ENCODE results near the gene LHFPL5. TPM values are rescaled to one million over a fixed set of nuclear protein-coding genes. Genes with fewer than 3 reads are reported as not detected.

LHFPL5 gene
- total RNA-seq, 1 experiment from 2014 or later, result not detected

DNA sequence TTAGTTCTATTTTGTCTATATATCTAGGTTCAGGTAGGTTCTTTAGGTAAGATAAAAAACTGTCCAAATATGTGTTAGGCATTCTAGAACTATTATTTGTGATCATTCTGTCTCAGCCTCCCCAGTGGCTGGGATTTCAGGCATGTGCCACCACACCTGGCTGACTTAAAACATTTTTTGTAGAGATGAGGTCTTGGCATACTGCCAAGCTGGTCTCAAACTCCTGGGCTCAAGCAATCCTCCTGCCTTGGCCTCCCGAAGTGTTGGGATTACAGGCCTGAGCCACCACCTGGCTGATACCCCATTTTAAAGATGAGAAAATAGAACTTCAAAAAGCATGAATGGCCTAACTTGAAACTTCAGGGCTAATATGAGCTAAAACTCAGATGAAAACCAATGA lies 33.9 kb downstream of the LHFPL5 start:
- TF ChIP-seq, protein P1, sequence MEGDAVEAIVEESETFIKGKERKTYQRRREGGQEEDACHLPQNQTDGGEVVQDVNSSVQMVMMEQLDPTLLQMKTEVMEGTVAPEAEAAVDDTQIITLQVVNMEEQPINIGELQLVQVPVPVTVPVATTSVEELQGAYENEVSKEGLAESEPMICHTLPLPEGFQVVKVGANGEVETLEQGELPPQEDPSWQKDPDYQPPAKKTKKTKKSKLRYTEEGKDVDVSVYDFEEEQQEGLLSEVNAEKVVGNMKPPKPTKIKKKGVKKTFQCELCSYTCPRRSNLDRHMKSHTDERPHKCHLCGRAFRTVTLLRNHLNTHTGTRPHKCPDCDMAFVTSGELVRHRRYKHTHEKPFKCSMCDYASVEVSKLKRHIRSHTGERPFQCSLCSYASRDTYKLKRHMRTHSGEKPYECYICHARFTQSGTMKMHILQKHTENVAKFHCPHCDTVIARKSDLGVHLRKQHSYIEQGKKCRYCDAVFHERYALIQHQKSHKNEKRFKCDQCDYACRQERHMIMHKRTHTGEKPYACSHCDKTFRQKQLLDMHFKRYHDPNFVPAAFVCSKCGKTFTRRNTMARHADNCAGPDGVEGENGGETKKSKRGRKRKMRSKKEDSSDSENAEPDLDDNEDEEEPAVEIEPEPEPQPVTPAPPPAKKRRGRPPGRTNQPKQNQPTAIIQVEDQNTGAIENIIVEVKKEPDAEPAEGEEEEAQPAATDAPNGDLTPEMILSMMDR (IDR thresholded peaks at IDR 0.05; ENCODE audit: insufficient read depth in 1 of 2, low read depth in 1 of 2, low read length in 1 of 2, severe bottlenecking in 1 of 2, unreplicated experiment in 1 of 2), result no peak
- Mint-ChIP-seq H3K36me3 (ENCODE audit: insufficient read depth, unreplicated experiment) (peaks cover 96% of the 10 kb centered on the region), H3K4me1 (ENCODE audit: low read depth, unreplicated experiment) (no peaks in the 10 kb centered on the region), H3K9me3 (ENCODE audit: unreplicated experiment) (no peaks in the 10 kb centered on the region), H3K27me3 (ENCODE audit: insufficient read depth, unreplicated experiment) (no peaks in the 10 kb centered on the region), H3K27ac (ENCODE audit: unreplicated experiment) (no peak overlapping the region), H3K4me3 (ENCODE audit: unreplicated experiment) (no peak overlapping the region)
- intact Hi-C loops (cut with micrococcal nuclease; ENCODE audit: unreplicated experiment), result no loop called here
- Histone ChIP-seq H3K36me3 (ENCODE audit: control insufficient read depth, insufficient read depth, low read length) (no peaks in the 10 kb centered on the region), H3K27me3 (replicated peaks; ENCODE audit: control insufficient read depth, insufficient read depth, low read length) (no peaks in the 10 kb centered on the region), H3K4me1 (no peaks in the 10 kb centered on the region), H3K9me3 (no peaks in the 10 kb centered on the region), H3K4me3 (ENCODE audit: low read depth, low read length) (no peak overlapping the region)
- no peak for DNase-seq
- no TSS peak for BruUV-seq (replicated peaks)
- CTCF ChIA-PET, result no interaction called here
- POLR2A ChIA-PET, result no interaction called here

DNA sequence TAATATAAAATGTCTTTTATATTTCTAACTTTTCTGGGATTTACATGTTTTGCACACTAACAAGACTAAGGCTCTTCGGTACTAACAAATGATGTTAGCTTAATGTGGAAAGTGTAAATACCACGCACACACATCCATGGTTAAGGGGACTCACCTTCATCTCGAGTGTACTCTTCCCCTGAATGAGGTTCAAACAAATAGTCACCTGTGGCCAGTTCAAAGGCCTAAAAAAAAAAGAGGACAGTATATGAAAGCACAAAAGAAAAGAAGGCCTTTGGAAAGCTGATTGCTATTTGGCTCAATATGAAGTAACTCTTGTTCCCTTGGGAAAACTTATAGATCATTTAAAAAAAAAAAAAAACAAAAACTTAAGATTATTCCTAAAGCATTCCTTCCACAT lies 37.2 kb downstream of the LHFPL5 start:
- POLR2A ChIA-PET, result no interaction called here
- intact Hi-C loops (cut with micrococcal nuclease; ENCODE audit: unreplicated experiment), result no loop called here
- no peak overlapping the region for H3K4me3 ChIP-seq (ENCODE audit: low read depth, low read length)

DNA sequence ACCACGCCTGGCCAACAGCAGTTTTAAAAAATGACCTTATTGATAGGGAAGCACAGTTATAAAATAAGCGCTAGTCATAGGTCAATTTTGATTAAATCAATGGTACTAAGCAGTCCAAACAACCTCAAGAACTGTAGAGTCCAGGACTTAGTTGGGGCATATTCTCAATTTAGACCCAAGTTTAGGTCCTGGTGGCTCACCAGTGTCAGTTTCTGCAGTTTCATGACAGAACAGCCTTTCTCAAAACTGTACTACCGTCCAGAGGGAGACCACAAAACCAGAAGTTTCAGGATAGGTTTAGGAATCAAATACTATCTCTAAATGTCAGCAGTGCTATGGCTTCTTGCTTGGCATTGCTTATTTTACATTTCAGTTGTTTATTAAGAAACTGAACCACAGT lies 39.1 kb downstream of the LHFPL5 start:
- H3K4me1 ChIP-seq, result no peaks in the 10 kb centered on the region
- Mint-ChIP-seq H3K36me3 (ENCODE audit: insufficient read depth, unreplicated experiment) (peaks cover 93% of the 10 kb centered on the region), H3K9me3 (ENCODE audit: unreplicated experiment) (no peaks in the 10 kb centered on the region), H3K4me1 (ENCODE audit: low read depth, unreplicated experiment) (no peaks in the 10 kb centered on the region), H3K4me3 (ENCODE audit: unreplicated experiment) (no peak overlapping the region), H3K27ac (ENCODE audit: unreplicated experiment) (no peak overlapping the region), H3K27me3 (ENCODE audit: insufficient read depth, unreplicated experiment) (no peaks in the 10 kb centered on the region)
- H3K27me3 ChIP-seq (replicated peaks; ENCODE audit: control insufficient read depth, insufficient read depth, low read length), result no peaks in the 10 kb centered on the region
- no TSS peak for BruUV-seq (replicated peaks)
- peaks cover 2% of the 10 kb centered on the region for H3K36me3 ChIP-seq (ENCODE audit: control insufficient read depth, insufficient read depth, low read length)
- ChIA-PET CTCF (no interaction called here), POLR2A (no interaction called here)
- no peak overlapping the region for H3K4me3 ChIP-seq (ENCODE audit: low read depth, low read length)
- peaks cover 8% of the 10 kb centered on the region for H3K9me3 ChIP-seq
- intact Hi-C loops (cut with micrococcal nuclease; ENCODE audit: unreplicated experiment), result no loop called here
- TF ChIP-seq, protein P1 (IDR thresholded peaks at IDR 0.05; ENCODE audit: insufficient read depth in 1 of 2, low read depth in 1 of 2, low read length in 1 of 2, severe bottlenecking in 1 of 2, unreplicated experiment in 1 of 2), result no peak
- no peak for DNase-seq

More for the DNA sequence above, 37.2 kb downstream of the LHFPL5 start:
- peaks cover 2% of the 10 kb centered on the region for H3K36me3 ChIP-seq (ENCODE audit: control insufficient read depth, insufficient read depth, low read length)
- Mint-ChIP-seq H3K4me3 (ENCODE audit: unreplicated experiment) (no peak overlapping the region), H3K36me3 (ENCODE audit: insufficient read depth, unreplicated experiment) (peaks cover 97% of the 10 kb centered on the region), H3K9me3 (ENCODE audit: unreplicated experiment) (no peaks in the 10 kb centered on the region), H3K27me3 (ENCODE audit: insufficient read depth, unreplicated experiment) (no peaks in the 10 kb centered on the region), H3K4me1 (ENCODE audit: low read depth, unreplicated experiment) (no peaks in the 10 kb centered on the region), H3K27ac (ENCODE audit: unreplicated experiment) (no peak overlapping the region)
- CTCF ChIA-PET, result no interaction called here
- TF ChIP-seq, protein P1 (IDR thresholded peaks at IDR 0.05; ENCODE audit: insufficient read depth in 1 of 2, low read depth in 1 of 2, low read length in 1 of 2, severe bottlenecking in 1 of 2, unreplicated experiment in 1 of 2), result no peak
- no peaks in the 10 kb centered on the region for H3K9me3 ChIP-seq
- no peak for DNase-seq
- no peaks in the 10 kb centered on the region for H3K27me3 ChIP-seq (replicated peaks; ENCODE audit: control insufficient read depth, insufficient read depth, low read length)
- BruUV-seq (replicated peaks), result no TSS peak
- H3K4me1 ChIP-seq, result no peaks in the 10 kb centered on the region

All from Caco-2 (cell line).